Activated CD8-positive, alpha-beta T cell treated with anti-CD3 and anti-CD28 coated beads, Interleukin-2, amount 10 ng/mL, durations not matched to agents 7 days and 5 days (primary cell): Measurements from ENCODE around the gene TFIP11. TPM values are rescaled to one million over a fixed set of nuclear protein-coding genes. Genes with fewer than 3 reads are reported as not detected.

Experiments
- ATAC-seq: fragments of 150-1000 bp; cut with Tn5 transposase; one replicate; pipeline ENCODE4 v1.10.0; 2021; ENCODE audit warnings: moderate library complexity
- CTCF ChIA-PET: fragments of 350-600 bp; sonication (Branson Sonifier 250); formaldehyde crosslinking; loops from one replicate; lab custom pipeline; 2021; ENCODE audit warnings: antibody characterized with exemption; lab: Charles Lee
- POLR2A ChIA-PET: fragments of 350-600 bp; sonication (Branson Sonifier 250); formaldehyde crosslinking; loops from one replicate; lab custom pipeline; 2021; ENCODE audit warnings: antibody characterized with exemption; lab: Charles Lee
- DNase-seq: peaks from one replicate; pipeline ENCODE4 v3.0.0-alpha.2; 2020
- H3K27ac Mint-ChIP-seq: one replicate; pipeline ENCODE4 v1.8.0; 2021; ENCODE audit warnings: mild to moderate bottlenecking, mixed read lengths
- H3K27me3 Mint-ChIP-seq: one replicate; pipeline ENCODE4 v1.8.0; 2021; ENCODE audit warnings: low read depth, mixed read lengths
- H3K36me3 Mint-ChIP-seq: one replicate; pipeline ENCODE4 v1.8.0; 2021; ENCODE audit warnings: low read depth, mixed read lengths
- H3K4me1 Mint-ChIP-seq: one replicate; pipeline ENCODE4 v1.8.0; 2021; ENCODE audit warnings: low read depth, mixed read lengths
- H3K4me3 Mint-ChIP-seq: one replicate; pipeline ENCODE4 v1.8.0; 2021; ENCODE audit warnings: mild to moderate bottlenecking, mixed read lengths
- H3K9me3 Mint-ChIP-seq: one replicate; pipeline ENCODE4 v1.8.0; 2022; ENCODE audit warnings: mixed read lengths; ENCODE audit not compliant: insufficient read depth
- total RNA-seq, 2 experiments: library from RNA; stranded (reverse); gene quantifications; one replicate each; pipeline ENCODE4 v1.2.3, GENCODE V29; 2021

The TFIP11 gene
- total RNA-seq, 2 experiments from 2014 or later: 56.2 to 57.7 TPM

DNA sequence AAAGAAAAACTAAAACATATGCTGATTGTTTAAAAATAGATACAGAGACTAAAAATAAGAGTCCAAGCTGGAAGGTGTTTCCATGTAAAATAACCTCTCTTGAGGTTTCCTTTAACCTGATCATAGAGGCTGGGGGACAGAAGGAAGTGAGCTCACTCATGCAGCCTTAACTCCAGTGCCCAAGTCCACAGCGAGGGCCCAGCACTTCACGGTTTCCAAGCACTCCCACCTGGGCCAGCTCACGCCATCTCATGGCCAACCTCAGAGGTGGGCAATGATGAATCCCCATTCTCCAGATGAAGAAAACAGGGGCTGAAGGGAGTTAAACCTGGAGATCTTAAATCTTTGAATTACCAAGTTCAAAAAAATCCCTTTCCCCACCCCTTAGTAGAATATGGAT, 14.9 kb upstream of the TFIP11 start:
- H3K4me3 Mint-ChIP-seq: no peak overlapping the region
- peaks cover 57% of the 10 kb centered on the region for H3K36me3 Mint-ChIP-seq
- H3K27ac Mint-ChIP-seq: peak overlapping the region; percentile 60
- DNase-seq (no peak), ATAC-seq (no peak)
- no peaks in the 10 kb centered on the region for H3K27me3 Mint-ChIP-seq
- H3K4me1 Mint-ChIP-seq: peaks cover 4% of the 10 kb centered on the region
- no peaks in the 10 kb centered on the region for H3K9me3 Mint-ChIP-seq
- CTCF ChIA-PET: interaction anchor here (1.9 kb wide), 1 partner anchor 24 kb away, joined by 7 read pairs; no protein-coding TSS in a partner anchor
- POLR2A ChIA-PET: interaction anchor here (1.2 kb wide), 1 partner anchor 21 kb away, joined by 3 read pairs; no protein-coding TSS in a partner anchor

DNA sequence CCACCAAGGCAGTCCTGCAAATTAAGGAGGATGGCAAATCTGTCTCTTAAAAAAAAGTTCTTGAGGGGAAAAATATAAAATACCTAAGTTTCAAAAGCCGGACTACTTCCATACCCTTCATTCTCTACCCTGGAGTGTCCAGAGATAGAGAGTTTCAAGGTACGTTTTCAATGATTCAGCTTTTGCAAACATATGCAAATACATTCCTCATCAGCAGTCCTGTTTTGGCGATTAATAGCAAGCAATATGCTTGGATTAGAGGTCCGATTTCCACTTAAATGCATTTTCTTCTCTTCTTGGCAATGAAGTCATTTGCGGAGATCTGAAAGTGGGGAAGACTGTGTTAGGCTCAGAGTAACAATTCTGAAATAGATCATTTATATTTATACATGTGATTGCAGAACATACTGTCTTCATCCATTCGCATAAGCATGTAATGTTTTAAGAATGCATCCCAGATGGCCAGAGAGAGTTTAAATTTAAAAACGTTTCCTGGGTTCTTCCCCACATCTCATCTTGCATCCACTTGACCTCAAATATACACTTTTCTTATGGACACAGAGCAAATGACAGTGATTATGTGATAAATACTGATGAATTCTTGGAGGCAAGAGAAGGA, 13.8 kb upstream of the TFIP11 start:
- Mint-ChIP-seq H3K27me3 (no peaks in the 10 kb centered on the region), H3K27ac (no peak overlapping the region), H3K36me3 (peaks cover 47% of the 10 kb centered on the region), H3K4me3 (no peak overlapping the region), H3K4me1 (peaks cover 4% of the 10 kb centered on the region), H3K9me3 (no peaks in the 10 kb centered on the region)
- no peak for DNase-seq
- ATAC-seq: no peak
- CTCF ChIA-PET: interaction anchor here (1.4 to 1.9 kb wide), 2 partner anchors 23 to 139 kb away, joined by 4 to 7 read pairs; no protein-coding TSS in a partner anchor
- POLR2A ChIA-PET: no interaction called here

DNA sequence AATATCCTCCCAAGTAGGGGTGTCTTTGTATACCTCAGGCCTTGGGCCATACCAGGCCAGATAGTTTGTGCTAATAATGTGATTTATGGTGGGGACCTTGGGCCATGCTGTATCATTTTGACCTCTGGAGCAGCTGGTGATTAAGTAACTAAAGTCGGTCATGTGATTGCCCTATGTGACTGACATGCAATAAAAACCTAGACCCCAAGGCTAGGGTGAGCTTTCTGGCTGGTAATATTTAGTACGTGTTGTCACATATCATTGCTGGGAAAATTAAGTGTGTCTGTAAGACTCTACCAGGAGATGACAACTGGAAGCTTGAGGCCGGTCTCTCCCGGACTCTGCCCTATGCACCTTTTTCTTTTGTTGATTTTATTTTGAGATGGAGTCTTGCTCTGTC, 12.6 kb upstream of the TFIP11 start:
- Mint-ChIP-seq H3K9me3 (no peaks in the 10 kb centered on the region), H3K36me3 (peaks cover 39% of the 10 kb centered on the region), H3K27ac (no peak overlapping the region), H3K4me3 (no peak overlapping the region), H3K27me3 (no peaks in the 10 kb centered on the region), H3K4me1 (peaks cover 4% of the 10 kb centered on the region)
- ATAC-seq (no peak), DNase-seq (no peak)
- ChIA-PET CTCF (interaction anchor here (0.7 to 1.3 kb wide), 3 partner anchors 8 to 1492 kb away, joined by 3 to 7 read pairs (median 4); no protein-coding TSS in a partner anchor), POLR2A (interaction anchor here (1.0 kb wide), 1 partner anchor 21 kb away, joined by 3 read pairs; no protein-coding TSS in a partner anchor)

DNA sequence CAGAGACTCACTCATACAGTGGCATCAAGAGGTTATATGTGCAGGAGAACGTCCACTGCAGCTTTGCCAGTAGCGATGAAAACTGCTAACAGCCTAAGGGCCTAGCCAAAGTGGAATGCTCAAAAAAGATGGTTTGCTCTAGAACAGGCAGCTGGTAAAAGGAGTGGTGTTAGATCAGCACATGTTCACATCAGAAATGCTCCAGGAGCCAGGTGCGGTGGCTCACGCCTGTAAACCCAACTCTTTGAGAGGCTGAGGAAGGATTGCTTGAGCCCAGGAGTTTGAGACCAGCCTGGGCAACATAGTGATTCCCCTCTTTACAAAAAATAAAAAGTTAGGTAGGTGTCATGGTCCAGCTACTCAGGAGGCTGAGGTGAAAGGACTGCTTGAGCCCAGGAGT, 10.3 kb upstream of the TFIP11 start:
- Mint-ChIP-seq H3K27ac (no peak overlapping the region), H3K9me3 (no peaks in the 10 kb centered on the region), H3K27me3 (no peaks in the 10 kb centered on the region), H3K4me3 (no peak overlapping the region), H3K36me3 (peaks cover 33% of the 10 kb centered on the region), H3K4me1 (peaks cover 4% of the 10 kb centered on the region)
- CTCF ChIA-PET: interaction anchor here (0.9 to 1.3 kb wide), 5 partner anchors 20 to 143 kb away, joined by 3 to 5 read pairs (median 4); no protein-coding TSS in a partner anchor
- POLR2A ChIA-PET: interaction anchor here (0.7 to 1.0 kb wide), 2 partner anchors 10 kb away, joined by 3 to 5 read pairs; partner anchors contain the start of gene TFIP11
- no peak for DNase-seq
- ATAC-seq: no peak

DNA sequence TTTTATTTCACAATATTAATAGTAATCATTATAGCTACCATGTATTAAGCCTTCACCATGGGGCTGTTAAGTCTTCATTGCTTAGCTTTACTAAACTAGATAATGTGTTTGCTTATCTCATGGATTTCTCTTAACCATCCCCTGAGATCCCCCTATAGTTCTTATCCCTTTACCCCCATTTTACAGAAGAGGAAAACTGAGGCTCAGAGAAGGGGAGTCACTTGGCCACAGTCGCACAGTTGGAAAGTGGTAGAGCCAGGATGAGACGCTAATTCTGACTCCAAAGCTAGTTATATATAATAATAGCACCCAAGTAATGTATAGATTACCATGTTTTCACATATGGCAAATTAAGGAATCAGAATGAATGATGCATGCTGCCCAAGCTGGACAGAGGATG, 9.7 kb upstream of the TFIP11 start:
- Mint-ChIP-seq H3K9me3 (no peaks in the 10 kb centered on the region), H3K27me3 (no peaks in the 10 kb centered on the region), H3K4me1 (peaks cover 2% of the 10 kb centered on the region), H3K36me3 (peaks cover 28% of the 10 kb centered on the region), H3K27ac (no peak overlapping the region), H3K4me3 (no peak overlapping the region)
- ChIA-PET CTCF (interaction anchor here (1.0 to 1.1 kb wide), 2 partner anchors 21 to 122 kb away, joined by 3 to 4 read pairs; no protein-coding TSS in a partner anchor), POLR2A (interaction anchor here (1.0 kb wide), 1 partner anchor 10 kb away, joined by 5 read pairs; the partner anchor contains the start of gene TFIP11)
- DNase-seq: no peak
- no peak for ATAC-seq

DNA sequence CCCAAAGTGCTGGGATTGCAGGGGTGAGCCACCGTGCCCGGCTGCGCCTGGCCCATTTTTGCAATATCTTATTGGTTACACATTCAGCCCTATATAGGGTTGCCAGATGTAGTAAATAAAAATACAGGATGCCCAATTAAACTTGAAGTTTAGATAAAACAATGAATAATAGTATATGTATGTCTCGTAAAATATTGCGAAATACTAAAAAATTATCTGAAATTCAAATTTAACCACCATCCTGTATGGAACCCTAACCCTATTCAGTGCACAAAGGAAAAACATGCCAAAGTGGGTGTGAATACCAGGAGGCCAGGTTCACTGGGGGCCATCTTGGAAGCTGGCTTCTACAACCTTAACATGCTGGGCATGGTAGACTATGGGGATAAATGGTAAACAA, 5.2 kb upstream of the TFIP11 start:
- no peaks in the 10 kb centered on the region for H3K9me3 Mint-ChIP-seq
- ChIA-PET POLR2A (no interaction called here), CTCF (interaction anchor here (0.8 to 3.1 kb wide), 2 partner anchors 9 to 14 kb away, joined by 3 to 23 read pairs; no protein-coding TSS in a partner anchor)
- H3K27ac Mint-ChIP-seq: no peak overlapping the region
- no peak for DNase-seq
- no peak for ATAC-seq
- no peaks in the 10 kb centered on the region for H3K27me3 Mint-ChIP-seq
- H3K4me3 Mint-ChIP-seq: no peak overlapping the region
- H3K4me1 Mint-ChIP-seq: peaks cover 20% of the 10 kb centered on the region
- H3K36me3 Mint-ChIP-seq: peaks cover 4% of the 10 kb centered on the region

DNA sequence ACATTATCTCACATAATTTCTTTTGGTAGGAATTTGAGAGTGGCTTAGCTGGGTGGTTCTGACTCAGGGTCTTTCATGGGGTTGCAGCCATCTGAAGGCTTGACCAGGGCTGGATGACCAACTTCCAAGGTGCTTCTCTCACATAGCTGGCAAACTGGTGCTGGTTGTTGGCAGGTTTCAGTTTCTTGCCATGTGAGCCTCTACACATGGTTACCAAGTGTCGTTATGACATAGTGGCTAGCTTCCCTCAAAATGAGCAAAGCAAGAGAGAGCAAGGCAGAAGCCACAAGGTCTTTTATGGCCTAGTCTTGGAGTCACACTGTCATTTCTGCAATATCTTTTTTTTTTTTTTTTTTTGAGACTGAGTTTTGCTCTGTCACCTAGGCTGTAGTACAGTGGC, 4.2 kb upstream of the TFIP11 start:
- Mint-ChIP-seq H3K4me3 (no peak overlapping the region), H3K27ac (no peak overlapping the region), H3K4me1 (peaks cover 23% of the 10 kb centered on the region), H3K36me3 (peaks cover 7% of the 10 kb centered on the region), H3K9me3 (no peaks in the 10 kb centered on the region), H3K27me3 (no peaks in the 10 kb centered on the region)
- DNase-seq: no peak
- no peak for ATAC-seq
- POLR2A ChIA-PET: no interaction called here
- CTCF ChIA-PET: interaction anchor here (0.5 to 3.1 kb wide), 2 partner anchors 13 to 1455 kb away, joined by 3 to 23 read pairs; no protein-coding TSS in a partner anchor

DNA sequence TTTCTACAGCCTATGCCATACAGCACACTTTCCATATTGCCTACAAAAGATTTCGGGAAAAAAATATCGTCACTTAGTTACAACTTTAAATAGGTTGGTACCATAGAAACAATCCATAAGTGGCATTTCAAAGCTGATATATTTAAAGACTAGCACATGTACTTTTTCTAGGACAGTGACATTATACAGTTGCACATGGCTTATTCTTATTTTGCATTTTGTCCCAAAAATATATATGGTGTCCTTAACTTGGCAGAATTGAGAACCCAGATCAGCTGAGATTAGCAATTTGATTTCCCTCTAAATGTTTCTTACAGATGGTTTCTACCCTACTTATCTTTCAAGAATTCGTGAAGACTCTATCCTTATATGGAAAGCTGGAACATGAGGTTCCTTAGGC, 3.7 kb upstream of the TFIP11 start:
- Mint-ChIP-seq H3K4me3 (no peak overlapping the region), H3K27me3 (no peaks in the 10 kb centered on the region), H3K9me3 (no peaks in the 10 kb centered on the region), H3K4me1 (peaks cover 28% of the 10 kb centered on the region), H3K36me3 (peaks cover 11% of the 10 kb centered on the region), H3K27ac (no peak overlapping the region)
- ATAC-seq (no peak), DNase-seq (no peak)
- POLR2A ChIA-PET: no interaction called here
- CTCF ChIA-PET: interaction anchor here (3.1 kb wide), 1 partner anchor 12 kb away, joined by 23 read pairs; no protein-coding TSS in a partner anchor

DNA sequence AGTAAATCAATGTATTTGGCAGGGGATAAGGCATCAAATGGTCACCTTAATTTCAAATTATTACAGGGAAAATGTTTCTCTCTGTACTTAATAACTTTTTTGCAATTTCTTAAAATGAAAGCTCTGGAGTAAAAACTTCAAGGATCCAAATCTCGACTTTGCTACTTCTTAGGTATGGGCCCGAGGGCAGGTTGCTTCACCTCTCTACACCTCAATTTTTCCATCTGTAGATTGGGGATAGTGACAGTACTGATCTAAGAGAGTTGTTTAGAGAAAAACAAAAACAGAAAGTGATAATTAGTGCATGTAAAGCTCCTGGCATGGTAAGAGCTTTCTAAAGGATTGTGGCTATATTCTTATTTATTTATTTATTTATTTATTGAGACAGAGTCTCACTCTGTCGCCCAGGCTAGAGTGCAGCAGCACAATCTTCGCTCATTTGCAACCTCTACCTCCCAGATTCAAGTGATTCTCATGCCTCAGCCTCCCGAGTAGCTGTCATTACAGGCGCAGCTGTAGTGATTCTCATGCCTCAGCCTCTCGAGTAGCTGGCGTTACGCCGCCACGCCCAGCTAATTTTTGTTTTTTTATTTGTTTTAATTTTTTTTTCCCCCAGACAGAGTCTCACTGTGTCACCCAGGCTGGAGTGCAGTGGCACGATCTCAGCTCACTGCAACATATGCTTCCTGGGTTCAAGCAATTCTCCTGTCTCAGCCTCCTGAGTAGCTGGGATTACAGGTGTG, 2.3 kb upstream of the TFIP11 start:
- CTCF ChIA-PET: interaction anchor here (0.6 to 3.5 kb wide), 3 partner anchors 12 to 158 kb away, joined by 3 to 20 read pairs (median 3); no protein-coding TSS in a partner anchor
- no peak overlapping the region for H3K4me3 Mint-ChIP-seq

DNA sequence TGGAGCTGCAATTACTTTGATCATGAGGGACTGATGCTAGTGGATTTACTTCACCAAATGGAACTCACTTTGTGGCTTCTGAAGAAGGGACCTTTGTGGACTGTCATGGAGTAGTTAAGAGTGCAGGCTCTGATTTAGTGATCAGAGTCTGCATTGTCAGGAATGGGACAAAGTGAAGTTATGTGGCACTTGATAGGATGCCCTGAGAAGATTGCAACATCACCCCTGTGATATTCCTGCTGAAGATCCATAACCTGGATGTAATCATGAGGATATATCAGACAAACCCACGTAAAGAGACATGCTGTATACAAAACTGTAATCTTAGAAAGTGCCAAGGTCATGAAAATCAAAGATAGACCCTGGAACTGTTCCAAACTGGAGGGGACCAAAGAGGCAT, 1.6 kb upstream of the TFIP11 start:
- POLR2A ChIA-PET: no interaction called here
- ATAC-seq (no peak), DNase-seq (no peak)
- H3K27me3 Mint-ChIP-seq: no peaks in the 10 kb centered on the region
- H3K4me3 Mint-ChIP-seq: peak overlapping the region; percentile 89
- CTCF ChIA-PET: interaction anchor here (1.2 to 3.5 kb wide), 2 partner anchors 11 to 159 kb away, joined by 3 to 20 read pairs; no protein-coding TSS in a partner anchor
- peaks cover 26% of the 10 kb centered on the region for H3K36me3 Mint-ChIP-seq
- H3K27ac Mint-ChIP-seq: peak overlapping the region; percentile 97
- H3K4me1 Mint-ChIP-seq: peaks cover 39% of the 10 kb centered on the region
- H3K9me3 Mint-ChIP-seq: no peaks in the 10 kb centered on the region

More for the DNA sequence above, 2.3 kb upstream of the TFIP11 start:
- H3K4me1 Mint-ChIP-seq: peaks cover 35% of the 10 kb centered on the region
- no peaks in the 10 kb centered on the region for H3K9me3 Mint-ChIP-seq
- H3K27ac Mint-ChIP-seq: no peak overlapping the region
- peaks cover 20% of the 10 kb centered on the region for H3K36me3 Mint-ChIP-seq
- ATAC-seq (no peak), DNase-seq (no peak)
- no peaks in the 10 kb centered on the region for H3K27me3 Mint-ChIP-seq
- POLR2A ChIA-PET: no interaction called here

DNA sequence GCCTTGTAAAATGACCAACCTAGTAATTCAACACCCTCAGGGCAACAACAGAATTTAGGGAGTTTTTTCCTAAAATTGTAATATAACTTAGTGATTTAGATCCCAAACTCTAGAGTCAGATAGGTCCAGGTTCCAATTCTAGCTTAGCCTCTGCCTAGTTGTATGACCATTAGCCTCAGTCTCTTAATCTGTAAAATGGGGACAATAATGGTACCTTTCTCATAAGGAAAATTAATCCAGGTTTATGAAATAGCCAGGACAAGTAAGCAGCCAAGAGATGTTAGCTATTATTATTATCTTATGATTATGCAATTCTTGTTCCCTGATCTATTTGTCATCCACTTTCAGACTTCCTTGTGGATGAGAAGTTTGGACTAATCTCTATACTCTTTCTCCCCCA, 4.1 kb downstream of the TFIP11 start:
- ChIA-PET POLR2A (interaction anchor here (1.0 kb wide), 1 partner anchor 74 kb away, joined by 4 read pairs; no protein-coding TSS in a partner anchor), CTCF (interaction anchor here (1.2 to 1.3 kb wide), 2 partner anchors 10 to 157 kb away, joined by 3 to 4 read pairs; no protein-coding TSS in a partner anchor)
- no peak for ATAC-seq
- Mint-ChIP-seq H3K27ac (no peak overlapping the region), H3K9me3 (no peaks in the 10 kb centered on the region), H3K4me1 (peaks cover 48% of the 10 kb centered on the region), H3K27me3 (no peaks in the 10 kb centered on the region), H3K36me3 (peaks cover 60% of the 10 kb centered on the region), H3K4me3 (no peak overlapping the region)
- DNase-seq: no peak
